ENCODE results near the gene FAR2.

The FAR2 gene

DNA sequence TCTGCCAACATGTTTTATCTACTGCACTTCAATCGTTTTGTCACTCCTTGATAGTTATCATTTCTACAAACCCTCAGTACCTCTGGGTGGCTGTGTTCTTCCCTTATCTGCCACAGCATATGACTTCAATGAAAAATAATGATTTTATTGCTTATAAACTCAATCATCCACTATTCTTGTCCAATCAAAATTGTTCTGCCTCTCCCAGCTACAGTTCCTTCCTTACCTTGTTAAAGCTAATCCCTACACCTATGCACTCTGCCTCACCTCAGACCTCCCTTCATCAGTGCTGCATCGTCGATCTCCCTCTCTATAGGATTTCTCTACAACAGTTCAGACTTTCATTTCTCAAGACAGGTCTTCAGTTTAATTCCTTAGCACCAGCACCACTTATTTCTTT lies 173.1 kb downstream of the FAR2 start (continued):
- TF ChIP-seq, protein P1, sequence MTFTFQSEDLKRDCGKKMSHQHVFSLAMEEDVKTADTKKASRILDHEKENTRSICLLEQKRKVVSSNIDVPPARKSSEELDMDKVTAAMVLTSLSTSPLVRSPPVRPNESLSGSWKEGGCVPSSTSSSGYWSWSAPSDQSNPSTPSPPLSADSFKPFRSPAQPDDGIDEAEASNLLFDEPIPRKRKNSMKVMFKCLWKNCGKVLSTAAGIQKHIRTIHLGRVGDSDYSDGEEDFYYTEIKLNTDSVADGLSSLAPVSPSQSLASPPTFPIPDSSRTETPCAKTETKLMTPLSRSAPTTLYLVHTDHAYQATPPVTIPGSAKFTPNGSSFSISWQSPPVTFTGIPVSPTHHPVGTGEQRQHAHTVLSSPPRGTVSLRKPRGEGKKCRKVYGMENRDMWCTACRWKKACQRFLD (tag by site-specific recombination; IDR thresholded peaks at IDR 0.05), result no peak
- no peak for TF ChIP-seq ZNF768 (tag by site-specific recombination; IDR thresholded peaks at IDR 0.05)
- no peak for TF ChIP-seq ZNF837 (tag by site-specific recombination; IDR thresholded peaks at IDR 0.05)
- no peak for TF ChIP-seq RBAK (tag by site-specific recombination; IDR thresholded peaks at IDR 0.05)

DNA sequence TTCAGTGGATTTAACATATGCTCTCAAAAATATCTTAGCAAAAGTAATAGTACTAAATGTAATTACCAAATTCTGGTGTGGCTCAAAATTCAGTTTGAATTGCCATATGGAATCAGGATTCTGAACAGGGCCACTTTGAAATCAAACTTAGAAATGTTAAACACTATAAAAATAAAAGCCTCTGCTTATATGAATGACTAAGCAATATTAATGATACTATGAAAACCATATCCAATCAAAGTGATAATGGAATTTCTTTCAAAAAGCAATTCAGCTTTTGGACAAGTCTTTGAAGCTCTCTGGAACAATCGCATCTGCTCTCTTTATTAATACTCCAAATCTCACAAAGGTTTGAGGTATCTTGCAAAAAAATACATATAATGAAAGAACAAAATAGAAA lies 180.3 kb downstream of the FAR2 start:
- Histone ChIP-seq H3K36me3 (ENCODE audit: control insufficient read depth in 2 of 2, insufficient read depth in 1 of 2, low read length in 2 of 2) (peaks cover 0 to 8% of the 10 kb centered on the region in 2 experiments; a peak in 2 of 3 replicates), H3K27ac (ENCODE audit: extremely low read depth, low read depth, low read length) (no peak overlapping the region), H3K4me1 (ENCODE audit: control insufficient read depth, insufficient read depth, low read length) (no peaks in the 10 kb centered on the region), H3K4me3 (ENCODE audit: low read depth, low read length) (no peak overlapping the region), H3K9me3 (ENCODE audit: control insufficient read depth, insufficient read depth, low read depth, low read length) (no peaks in the 10 kb centered on the region)
- ChIA-PET CTCF (interaction anchor here (0.6 to 2.2 kb wide), 2 partner anchors 11 to 238 kb away, joined by 4 to 7 read pairs; no protein-coding TSS in a partner anchor), POLR2A (no interaction called here)
- TF ChIP-seq ZNF23 (tag by site-specific recombination; IDR thresholded peaks at IDR 0.05; ENCODE audit: borderline replicate concordance), result no peak
- TF ChIP-seq, protein P2, sequence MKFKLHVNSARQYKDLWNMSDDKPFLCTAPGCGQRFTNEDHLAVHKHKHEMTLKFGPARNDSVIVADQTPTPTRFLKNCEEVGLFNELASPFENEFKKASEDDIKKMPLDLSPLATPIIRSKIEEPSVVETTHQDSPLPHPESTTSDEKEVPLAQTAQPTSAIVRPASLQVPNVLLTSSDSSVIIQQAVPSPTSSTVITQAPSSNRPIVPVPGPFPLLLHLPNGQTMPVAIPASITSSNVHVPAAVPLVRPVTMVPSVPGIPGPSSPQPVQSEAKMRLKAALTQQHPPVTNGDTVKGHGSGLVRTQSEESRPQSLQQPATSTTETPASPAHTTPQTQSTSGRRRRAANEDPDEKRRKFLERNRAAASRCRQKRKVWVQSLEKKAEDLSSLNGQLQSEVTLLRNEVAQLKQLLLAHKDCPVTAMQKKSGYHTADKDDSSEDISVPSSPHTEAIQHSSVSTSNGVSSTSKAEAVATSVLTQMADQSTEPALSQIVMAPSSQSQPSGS (tag by site-specific recombination; IDR thresholded peaks at IDR 0.05; ENCODE audit: low read depth), result no peak
- TF ChIP-seq ZNF558 (tag by site-specific recombination; IDR thresholded peaks at IDR 0.05), result no peak
- TF ChIP-seq ZEB2 (tag by site-specific recombination; IDR thresholded peaks at IDR 0.05), result no peak
- TF ChIP-seq, protein P3, sequence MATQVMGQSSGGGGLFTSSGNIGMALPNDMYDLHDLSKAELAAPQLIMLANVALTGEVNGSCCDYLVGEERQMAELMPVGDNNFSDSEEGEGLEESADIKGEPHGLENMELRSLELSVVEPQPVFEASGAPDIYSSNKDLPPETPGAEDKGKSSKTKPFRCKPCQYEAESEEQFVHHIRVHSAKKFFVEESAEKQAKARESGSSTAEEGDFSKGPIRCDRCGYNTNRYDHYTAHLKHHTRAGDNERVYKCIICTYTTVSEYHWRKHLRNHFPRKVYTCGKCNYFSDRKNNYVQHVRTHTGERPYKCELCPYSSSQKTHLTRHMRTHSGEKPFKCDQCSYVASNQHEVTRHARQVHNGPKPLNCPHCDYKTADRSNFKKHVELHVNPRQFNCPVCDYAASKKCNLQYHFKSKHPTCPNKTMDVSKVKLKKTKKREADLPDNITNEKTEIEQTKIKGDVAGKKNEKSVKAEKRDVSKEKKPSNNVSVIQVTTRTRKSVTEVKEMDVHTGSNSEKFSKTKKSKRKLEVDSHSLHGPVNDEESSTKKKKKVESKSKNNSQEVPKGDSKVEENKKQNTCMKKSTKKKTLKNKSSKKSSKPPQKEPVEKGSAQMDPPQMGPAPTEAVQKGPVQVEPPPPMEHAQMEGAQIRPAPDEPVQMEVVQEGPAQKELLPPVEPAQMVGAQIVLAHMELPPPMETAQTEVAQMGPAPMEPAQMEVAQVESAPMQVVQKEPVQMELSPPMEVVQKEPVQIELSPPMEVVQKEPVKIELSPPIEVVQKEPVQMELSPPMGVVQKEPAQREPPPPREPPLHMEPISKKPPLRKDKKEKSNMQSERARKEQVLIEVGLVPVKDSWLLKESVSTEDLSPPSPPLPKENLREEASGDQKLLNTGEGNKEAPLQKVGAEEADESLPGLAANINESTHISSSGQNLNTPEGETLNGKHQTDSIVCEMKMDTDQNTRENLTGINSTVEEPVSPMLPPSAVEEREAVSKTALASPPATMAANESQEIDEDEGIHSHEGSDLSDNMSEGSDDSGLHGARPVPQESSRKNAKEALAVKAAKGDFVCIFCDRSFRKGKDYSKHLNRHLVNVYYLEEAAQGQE (tag by site-specific recombination; IDR thresholded peaks at IDR 0.05), result no peak
- no peak for TF ChIP-seq ZNF169 (tag by site-specific recombination; IDR thresholded peaks at IDR 0.05)
- TF ChIP-seq, protein P4, sequence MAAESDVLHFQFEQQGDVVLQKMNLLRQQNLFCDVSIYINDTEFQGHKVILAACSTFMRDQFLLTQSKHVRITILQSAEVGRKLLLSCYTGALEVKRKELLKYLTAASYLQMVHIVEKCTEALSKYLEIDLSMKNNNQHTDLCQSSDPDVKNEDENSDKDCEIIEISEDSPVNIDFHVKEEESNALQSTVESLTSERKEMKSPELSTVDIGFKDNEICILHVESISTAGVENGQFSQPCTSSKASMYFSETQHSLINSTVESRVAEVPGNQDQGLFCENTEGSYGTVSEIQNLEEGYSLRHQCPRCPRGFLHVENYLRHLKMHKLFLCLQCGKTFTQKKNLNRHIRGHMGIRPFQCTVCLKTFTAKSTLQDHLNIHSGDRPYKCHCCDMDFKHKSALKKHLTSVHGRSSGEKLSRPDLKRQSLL (tag by site-specific recombination; IDR thresholded peaks at IDR 0.05), result no peak
- no peak for TF ChIP-seq RBAK (tag by site-specific recombination; IDR thresholded peaks at IDR 0.05)
- TF ChIP-seq ZNF223 (tag by site-specific recombination; IDR thresholded peaks at IDR 0.05), result no peak
- TF ChIP-seq, protein P5, sequence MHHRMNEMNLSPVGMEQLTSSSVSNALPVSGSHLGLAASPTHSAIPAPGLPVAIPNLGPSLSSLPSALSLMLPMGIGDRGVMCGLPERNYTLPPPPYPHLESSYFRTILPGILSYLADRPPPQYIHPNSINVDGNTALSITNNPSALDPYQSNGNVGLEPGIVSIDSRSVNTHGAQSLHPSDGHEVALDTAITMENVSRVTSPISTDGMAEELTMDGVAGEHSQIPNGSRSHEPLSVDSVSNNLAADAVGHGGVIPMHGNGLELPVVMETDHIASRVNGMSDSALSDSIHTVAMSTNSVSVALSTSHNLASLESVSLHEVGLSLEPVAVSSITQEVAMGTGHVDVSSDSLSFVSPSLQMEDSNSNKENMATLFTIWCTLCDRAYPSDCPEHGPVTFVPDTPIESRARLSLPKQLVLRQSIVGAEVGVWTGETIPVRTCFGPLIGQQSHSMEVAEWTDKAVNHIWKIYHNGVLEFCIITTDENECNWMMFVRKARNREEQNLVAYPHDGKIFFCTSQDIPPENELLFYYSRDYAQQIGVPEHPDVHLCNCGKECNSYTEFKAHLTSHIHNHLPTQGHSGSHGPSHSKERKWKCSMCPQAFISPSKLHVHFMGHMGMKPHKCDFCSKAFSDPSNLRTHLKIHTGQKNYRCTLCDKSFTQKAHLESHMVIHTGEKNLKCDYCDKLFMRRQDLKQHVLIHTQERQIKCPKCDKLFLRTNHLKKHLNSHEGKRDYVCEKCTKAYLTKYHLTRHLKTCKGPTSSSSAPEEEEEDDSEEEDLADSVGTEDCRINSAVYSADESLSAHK (tag by site-specific recombination; IDR thresholded peaks at IDR 0.05), result no peak
- no peak for TF ChIP-seq ZNF404 (tag by site-specific recombination; IDR thresholded peaks at IDR 0.05)
- no peak for TF ChIP-seq ZBTB8A (tag by site-specific recombination; IDR thresholded peaks at IDR 0.05)
- TF ChIP-seq, protein P6, sequence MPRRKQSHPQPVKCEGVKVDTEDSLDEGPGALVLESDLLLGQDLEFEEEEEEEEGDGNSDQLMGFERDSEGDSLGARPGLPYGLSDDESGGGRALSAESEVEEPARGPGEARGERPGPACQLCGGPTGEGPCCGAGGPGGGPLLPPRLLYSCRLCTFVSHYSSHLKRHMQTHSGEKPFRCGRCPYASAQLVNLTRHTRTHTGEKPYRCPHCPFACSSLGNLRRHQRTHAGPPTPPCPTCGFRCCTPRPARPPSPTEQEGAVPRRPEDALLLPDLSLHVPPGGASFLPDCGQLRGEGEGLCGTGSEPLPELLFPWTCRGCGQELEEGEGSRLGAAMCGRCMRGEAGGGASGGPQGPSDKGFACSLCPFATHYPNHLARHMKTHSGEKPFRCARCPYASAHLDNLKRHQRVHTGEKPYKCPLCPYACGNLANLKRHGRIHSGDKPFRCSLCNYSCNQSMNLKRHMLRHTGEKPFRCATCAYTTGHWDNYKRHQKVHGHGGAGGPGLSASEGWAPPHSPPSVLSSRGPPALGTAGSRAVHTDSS (tag by site-specific recombination; IDR thresholded peaks at IDR 0.05), result no peak
